WTC11 (cell line): ENCODE measurements around the gene ARHGEF17. TPM values are rescaled to one million over a fixed set of nuclear protein-coding genes. Genes with fewer than 3 reads are reported as not detected.
"Not testable (repeated sequence)": the region's sequence is repeated elsewhere in the genome, so short reads cannot be mapped to it uniquely, and the experiment has no call there.

Source experiments
- ATAC-seq: fragments of 200-7000 bp; cut with Tn5 transposase; 2 replicates; pipeline ENCODE4 v1.10.0; 2021; ENCODE audit warnings: mild to moderate bottlenecking, moderate library complexity
- CTCF ChIA-PET: fragments of 300-600 bp; sonication (Branson Sonifier 250); formaldehyde crosslinking; loops from one replicate; lab custom pipeline; 2021; ENCODE audit warnings: antibody characterized with exemption; lab: Charles Lee
- POLR2A ChIA-PET: fragments of 350-600 bp; sonication (Branson Sonifier 250); formaldehyde crosslinking; loops from one replicate; lab custom pipeline; 2021; ENCODE audit warnings: antibody characterized with exemption; lab: Charles Lee
- DNase-seq: peaks from one replicate; pipeline ENCODE4 v3.0.0; 2021; ENCODE audit warnings: low spot score
- H3K27ac Mint-ChIP-seq: 2 replicates; pipeline ENCODE4 v1.8.0; 2021; ENCODE audit warnings: mixed read lengths
- H3K27me3 Mint-ChIP-seq: 2 replicates; pipeline ENCODE4 v1.8.0; 2021; ENCODE audit warnings: low read depth, mild to moderate bottlenecking, moderate library complexity, mixed read lengths
- H3K36me3 Mint-ChIP-seq: 2 replicates; pipeline ENCODE4 v1.8.0; 2021; ENCODE audit warnings: mixed read lengths
- H3K4me1 Mint-ChIP-seq: 2 replicates; pipeline ENCODE4 v1.8.0; 2022; ENCODE audit warnings: mixed read lengths
- H3K4me3 Mint-ChIP-seq: 2 replicates; pipeline ENCODE4 v1.8.0; 2021; ENCODE audit warnings: mild to moderate bottlenecking, moderate library complexity, mixed read lengths
- H3K9me3 Mint-ChIP-seq: 2 replicates; pipeline ENCODE4 v1.8.0; 2021; ENCODE audit warnings: mixed read lengths
- GABPB1 ChIP-seq: sonication (generic); formaldehyde crosslinking; IDR thresholded peaks from 2 replicates; pipeline ENCODE4 v1.8.1; 2023; ENCODE audit warnings: mild to moderate bottlenecking, missing genetic modification reagents
- NR2C2 ChIP-seq: sonication (generic); formaldehyde crosslinking; IDR thresholded peaks from 2 replicates; pipeline ENCODE4 v1.8.0; 2022; ENCODE audit warnings: mild to moderate bottlenecking, missing genetic modification reagents
- SP1 ChIP-seq: sonication (generic); formaldehyde crosslinking; conservative IDR thresholded peaks from 2 replicates; pipeline ENCODE4 v1.8.1; 2022; ENCODE audit warnings: missing genetic modification reagents
- ZNF138 ChIP-seq: sonication (generic); formaldehyde crosslinking; conservative IDR thresholded peaks from 2 replicates; pipeline ENCODE4 v1.8.1; 2022; ENCODE audit warnings: mild to moderate bottlenecking, moderate library complexity, missing genetic modification reagents
- ZNF263 ChIP-seq: sonication (generic); formaldehyde crosslinking; IDR thresholded peaks from 2 replicates; pipeline ENCODE4 v1.8.1; 2022; ENCODE audit warnings: low read depth, mild to moderate bottlenecking, moderate library complexity, missing genetic modification reagents
- ZNF317 ChIP-seq: sonication (generic); formaldehyde crosslinking; IDR thresholded peaks from 2 replicates; pipeline ENCODE4 v1.8.1; 2023; ENCODE audit warnings: low read depth, mild to moderate bottlenecking, moderate library complexity, missing genetic modification reagents, borderline replicate concordance
- ZNF423 ChIP-seq: fragments of 250-450 bp; sonication (Bioruptor Pico); IDR thresholded peaks from 2 replicates; pipeline ENCODE4 v2.1.2; 2022; ENCODE audit warnings: mild to moderate bottlenecking, moderate library complexity
- total RNA-seq: library from RNA; stranded (reverse); gene quantifications from 3 replicates; pipeline ENCODE4 v1.2.3, GENCODE V29; 2021
- TF ChIP-seq, protein P1 (sequence below): sonication (generic); formaldehyde crosslinking; IDR thresholded peaks from 2 replicates; pipeline ENCODE4 v1.8.1; 2023; ENCODE audit warnings: mild to moderate bottlenecking, missing genetic modification reagents
- TF ChIP-seq, protein P2 (sequence below): fragments of 250-450 bp; sonication (Bioruptor Pico); IDR thresholded peaks from 2 replicates; pipeline ENCODE4 v1.9.0; 2021; ENCODE audit warnings: mild to moderate bottlenecking
- TF ChIP-seq, protein P3 (sequence below): sonication (generic); formaldehyde crosslinking; IDR thresholded peaks from 2 replicates; pipeline ENCODE4 v1.8.0; 2023; ENCODE audit warnings: missing genetic modification reagents
- TF ChIP-seq, protein P4 (sequence below): sonication (generic); formaldehyde crosslinking; IDR thresholded peaks from 2 replicates; pipeline ENCODE4 v1.8.0; 2022; ENCODE audit warnings: mild to moderate bottlenecking, missing genetic modification reagents
- TF ChIP-seq, protein P5 (sequence below): sonication (generic); formaldehyde crosslinking; IDR thresholded peaks from 2 replicates; pipeline ENCODE4 v1.8.0; 2023; ENCODE audit warnings: mild to moderate bottlenecking, missing genetic modification reagents
- TF ChIP-seq, protein P6 (sequence below): fragments of 250-450 bp; sonication (Bioruptor Pico); IDR thresholded peaks from 2 replicates; pipeline ENCODE4 v1.9.0; 2021; ENCODE audit warnings: moderate library complexity, mild to moderate bottlenecking, inconsistent platforms, borderline replicate concordance

ARHGEF17 gene
- total RNA-seq, 1 experiment from 2014 or later = 18.2 TPM

DNA sequence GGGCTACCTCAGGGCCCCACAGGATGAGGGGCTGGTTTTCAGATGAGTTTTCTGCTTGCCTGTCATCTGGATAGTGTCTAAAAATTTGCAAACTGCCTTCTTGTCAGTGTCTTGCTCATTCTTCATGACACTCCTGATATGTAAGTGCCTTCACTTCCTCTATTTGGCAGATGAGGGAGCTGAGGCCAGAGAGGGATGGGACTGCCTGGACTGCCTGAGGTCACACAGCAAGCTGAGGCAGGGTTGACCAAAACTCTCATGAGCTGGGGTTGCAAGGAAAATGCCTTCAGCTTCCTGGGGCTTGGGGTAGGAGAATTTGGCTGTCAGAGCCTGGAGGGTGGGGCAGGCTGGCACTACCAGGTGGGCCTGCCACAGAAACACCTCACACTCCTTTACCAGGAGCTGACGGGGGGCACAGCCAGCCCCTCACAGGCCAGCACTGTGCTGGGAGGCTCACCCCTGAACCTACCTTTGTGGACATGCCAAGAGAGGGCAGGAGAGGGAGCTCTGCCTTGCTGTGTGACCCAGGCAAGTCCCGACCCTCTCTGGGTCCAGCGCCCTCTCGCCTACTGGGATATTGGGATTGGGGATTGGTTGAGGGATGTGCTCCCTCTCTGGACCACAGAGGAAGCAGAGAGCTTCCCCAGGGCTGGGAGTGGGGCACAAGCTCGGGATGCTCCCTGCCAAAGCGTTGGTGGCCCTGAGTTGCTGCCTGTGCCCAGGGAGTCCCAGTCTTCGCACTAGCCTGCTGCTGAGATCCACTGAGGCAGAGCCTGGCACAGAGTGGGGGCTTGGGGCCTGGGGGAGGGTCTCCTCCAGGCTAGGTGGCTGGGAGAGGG lies 37.8 kb upstream of the ARHGEF17 start (continued):
- TF ChIP-seq, protein P1, sequence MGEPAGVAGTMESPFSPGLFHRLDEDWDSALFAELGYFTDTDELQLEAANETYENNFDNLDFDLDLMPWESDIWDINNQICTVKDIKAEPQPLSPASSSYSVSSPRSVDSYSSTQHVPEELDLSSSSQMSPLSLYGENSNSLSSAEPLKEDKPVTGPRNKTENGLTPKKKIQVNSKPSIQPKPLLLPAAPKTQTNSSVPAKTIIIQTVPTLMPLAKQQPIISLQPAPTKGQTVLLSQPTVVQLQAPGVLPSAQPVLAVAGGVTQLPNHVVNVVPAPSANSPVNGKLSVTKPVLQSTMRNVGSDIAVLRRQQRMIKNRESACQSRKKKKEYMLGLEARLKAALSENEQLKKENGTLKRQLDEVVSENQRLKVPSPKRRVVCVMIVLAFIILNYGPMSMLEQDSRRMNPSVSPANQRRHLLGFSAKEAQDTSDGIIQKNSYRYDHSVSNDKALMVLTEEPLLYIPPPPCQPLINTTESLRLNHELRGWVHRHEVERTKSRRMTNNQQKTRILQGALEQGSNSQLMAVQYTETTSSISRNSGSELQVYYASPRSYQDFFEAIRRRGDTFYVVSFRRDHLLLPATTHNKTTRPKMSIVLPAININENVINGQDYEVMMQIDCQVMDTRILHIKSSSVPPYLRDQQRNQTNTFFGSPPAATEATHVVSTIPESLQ (CRISPR knock-in tag) = no peak
- TF ChIP-seq, protein P2, sequence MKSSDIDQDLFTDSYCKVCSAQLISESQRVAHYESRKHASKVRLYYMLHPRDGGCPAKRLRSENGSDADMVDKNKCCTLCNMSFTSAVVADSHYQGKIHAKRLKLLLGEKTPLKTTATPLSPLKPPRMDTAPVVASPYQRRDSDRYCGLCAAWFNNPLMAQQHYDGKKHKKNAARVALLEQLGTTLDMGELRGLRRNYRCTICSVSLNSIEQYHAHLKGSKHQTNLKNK (CRISPR knock-in tag) = no peak
- TF ChIP-seq SP1 (no peak), ZNF423 (CRISPR knock-in tag) (no peak), ZNF138 (CRISPR knock-in tag) (no peak), ZNF317 (CRISPR knock-in tag) (no peak), NR2C2 (CRISPR knock-in tag) (no peak)
- TF ChIP-seq, protein P3, sequence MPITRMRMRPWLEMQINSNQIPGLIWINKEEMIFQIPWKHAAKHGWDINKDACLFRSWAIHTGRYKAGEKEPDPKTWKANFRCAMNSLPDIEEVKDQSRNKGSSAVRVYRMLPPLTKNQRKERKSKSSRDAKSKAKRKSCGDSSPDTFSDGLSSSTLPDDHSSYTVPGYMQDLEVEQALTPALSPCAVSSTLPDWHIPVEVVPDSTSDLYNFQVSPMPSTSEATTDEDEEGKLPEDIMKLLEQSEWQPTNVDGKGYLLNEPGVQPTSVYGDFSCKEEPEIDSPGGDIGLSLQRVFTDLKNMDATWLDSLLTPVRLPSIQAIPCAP (CRISPR knock-in tag) = no peak
- TF ChIP-seq, protein P4, sequence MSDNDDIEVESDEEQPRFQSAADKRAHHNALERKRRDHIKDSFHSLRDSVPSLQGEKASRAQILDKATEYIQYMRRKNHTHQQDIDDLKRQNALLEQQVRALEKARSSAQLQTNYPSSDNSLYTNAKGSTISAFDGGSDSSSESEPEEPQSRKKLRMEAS (CRISPR knock-in tag) = no peak
- TF ChIP-seq, protein P5, sequence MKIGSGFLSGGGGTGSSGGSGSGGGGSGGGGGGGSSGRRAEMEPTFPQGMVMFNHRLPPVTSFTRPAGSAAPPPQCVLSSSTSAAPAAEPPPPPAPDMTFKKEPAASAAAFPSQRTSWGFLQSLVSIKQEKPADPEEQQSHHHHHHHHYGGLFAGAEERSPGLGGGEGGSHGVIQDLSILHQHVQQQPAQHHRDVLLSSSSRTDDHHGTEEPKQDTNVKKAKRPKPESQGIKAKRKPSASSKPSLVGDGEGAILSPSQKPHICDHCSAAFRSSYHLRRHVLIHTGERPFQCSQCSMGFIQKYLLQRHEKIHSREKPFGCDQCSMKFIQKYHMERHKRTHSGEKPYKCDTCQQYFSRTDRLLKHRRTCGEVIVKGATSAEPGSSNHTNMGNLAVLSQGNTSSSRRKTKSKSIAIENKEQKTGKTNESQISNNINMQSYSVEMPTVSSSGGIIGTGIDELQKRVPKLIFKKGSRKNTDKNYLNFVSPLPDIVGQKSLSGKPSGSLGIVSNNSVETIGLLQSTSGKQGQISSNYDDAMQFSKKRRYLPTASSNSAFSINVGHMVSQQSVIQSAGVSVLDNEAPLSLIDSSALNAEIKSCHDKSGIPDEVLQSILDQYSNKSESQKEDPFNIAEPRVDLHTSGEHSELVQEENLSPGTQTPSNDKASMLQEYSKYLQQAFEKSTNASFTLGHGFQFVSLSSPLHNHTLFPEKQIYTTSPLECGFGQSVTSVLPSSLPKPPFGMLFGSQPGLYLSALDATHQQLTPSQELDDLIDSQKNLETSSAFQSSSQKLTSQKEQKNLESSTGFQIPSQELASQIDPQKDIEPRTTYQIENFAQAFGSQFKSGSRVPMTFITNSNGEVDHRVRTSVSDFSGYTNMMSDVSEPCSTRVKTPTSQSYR = no peak
- TF ChIP-seq, protein P6, sequence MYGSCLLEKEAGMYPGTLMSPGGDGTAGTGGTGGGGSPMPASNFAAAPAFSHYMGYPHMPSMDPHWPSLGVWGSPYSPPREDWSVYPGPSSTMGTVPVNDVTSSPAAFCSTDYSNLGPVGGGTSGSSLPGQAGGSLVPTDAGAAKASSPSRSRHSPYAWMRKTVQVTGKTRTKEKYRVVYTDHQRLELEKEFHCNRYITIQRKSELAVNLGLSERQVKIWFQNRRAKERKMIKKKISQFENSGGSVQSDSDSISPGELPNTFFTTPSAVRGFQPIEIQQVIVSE (CRISPR knock-in tag) = no peak

DNA sequence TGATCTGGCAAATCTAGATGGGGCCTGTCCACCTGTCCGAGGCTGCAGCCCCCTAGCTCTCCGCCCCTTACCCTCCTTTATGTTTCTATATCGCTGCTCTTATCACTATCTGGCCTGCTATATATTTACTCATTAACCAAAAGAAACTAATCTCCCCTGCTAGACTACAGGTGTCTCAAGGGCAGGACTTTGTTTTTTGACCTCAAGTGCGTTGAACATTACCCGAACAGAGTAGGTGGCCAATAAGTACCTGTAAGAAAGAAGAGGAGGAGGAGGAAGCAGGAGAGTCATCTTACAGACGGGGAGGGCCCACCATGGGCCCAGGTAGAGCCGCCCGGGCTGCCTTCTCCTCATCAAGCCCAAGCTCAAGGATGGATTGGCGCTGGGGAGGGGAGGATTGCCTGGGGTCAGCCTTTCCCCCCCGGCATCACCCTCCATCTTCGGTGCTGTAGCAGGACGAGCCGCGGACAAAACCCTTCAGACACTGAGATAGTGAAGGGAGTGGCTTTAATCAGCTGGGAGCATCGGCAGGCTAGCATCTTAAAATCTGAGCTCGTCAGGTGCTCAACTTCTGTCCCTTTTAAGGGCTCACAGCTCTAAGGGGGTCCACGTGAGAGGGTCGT lies 37.1 kb upstream of the ARHGEF17 start:
- Mint-ChIP-seq H3K27me3 (peaks cover 12% of the 10 kb centered on the region), H3K9me3 (no peaks in the 10 kb centered on the region), H3K27ac (no peak overlapping the region), H3K4me1 (peaks cover 34% of the 10 kb centered on the region), H3K4me3 (no peak overlapping the region), H3K36me3 (no peaks in the 10 kb centered on the region)
- POLR2A ChIA-PET = no interaction called here
- DNase-seq (no peak), ATAC-seq (no peak)
- CTCF ChIA-PET = interaction anchor here (1.0 to 5.0 kb wide), 14 partner anchors 10 to 89 kb away, joined by 3 to 36 read pairs (median 6); partner anchors contain the start of gene ARHGEF17
- TF ChIP-seq, protein P4 (CRISPR knock-in tag) = no peak
- TF ChIP-seq GABPB1 (CRISPR knock-in tag) = no peak
- no peak for TF ChIP-seq ZNF263 (CRISPR knock-in tag)

DNA sequence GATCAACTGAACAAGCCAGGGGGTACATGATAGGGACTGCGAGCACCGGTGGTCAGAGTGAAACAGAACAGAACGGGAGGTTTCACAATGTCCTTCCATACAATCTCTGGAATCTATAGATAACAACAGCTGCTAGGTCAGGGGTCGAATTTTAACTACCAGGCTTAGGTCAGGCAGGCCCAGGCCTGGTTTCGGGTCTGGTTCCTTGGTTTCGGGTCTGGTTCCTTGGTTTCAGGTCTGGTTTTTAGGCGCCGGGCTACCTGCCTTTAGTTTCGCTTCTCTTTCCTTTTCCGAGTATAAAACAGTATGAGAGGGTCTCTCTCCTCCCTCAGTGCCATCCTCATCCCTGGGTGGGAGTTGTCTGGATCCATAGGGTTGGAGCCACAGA lies 36.6 kb upstream of the ARHGEF17 start:
- CTCF ChIA-PET = interaction anchor here (0.9 to 5.0 kb wide), 8 partner anchors 19 to 354 kb away, joined by 3 to 22 read pairs (median 4); partner anchors contain the start of gene ARHGEF17
- H3K4me3 Mint-ChIP-seq, ATAC-seq: not testable (repeated sequence)

More for the DNA sequence above, 36.6 kb upstream of the ARHGEF17 start:
- H3K9me3 Mint-ChIP-seq, POLR2A ChIA-PET, H3K36me3 Mint-ChIP-seq, DNase-seq, H3K27ac Mint-ChIP-seq, H3K27me3 Mint-ChIP-seq: not testable (repeated sequence)
- peaks cover 34% of the 10 kb centered on the region for H3K4me1 Mint-ChIP-seq
